ENCODE results near the gene KIF1C. TPM values are rescaled to one million over a fixed set of nuclear protein-coding genes. Genes with fewer than 3 reads are reported as not detected.

The KIF1C gene
- 0.38 TPM in 1 of 2 replicates, not detected in the other for polyA plus RNA-seq

GRCh38 chr17:4997302-4998026, at the start of gene KIF1C, which contains the start of gene INCA1:
Gene KIF1C, plus strand, starts transcription at chr17:4997950. Its CDS starts 2,297 bp downstream, at chr17:5000247.
Gene INCA1, minus strand, starts transcription at chr17:4997522. Its CDS starts 3,085 bp downstream, at chr17:4994437.

GRCh38 chr17:4948166-4948930, 49.4 kb upstream of the KIF1C start, which contains the start of gene PFN1:
Gene PFN1, minus strand, starts transcription at chr17:4948530. Its CDS starts 136 bp downstream, at chr17:4948394.

GRCh38 chr17:4950746-4951204, 47.0 kb upstream of the KIF1C start, which contains the start of gene ENO3:
Gene ENO3, plus strand, starts transcription at chr17:4951119. Its CDS starts 711 bp downstream, at chr17:4951830.

GRCh38 chr17:4967539-4968485, 29.9 kb upstream of the KIF1C start, which contains the start of gene SPAG7:
Gene SPAG7, minus strand, starts transcription at chr17:4967817. Its CDS starts 13 bp downstream, at chr17:4967804.

GRCh38 chr17:4986951-4987766, 10.6 kb upstream of the KIF1C start, which contains the start of gene CAMTA2:
Gene CAMTA2, minus strand, starts transcription at chr17:4987675. Its CDS starts 1,453 bp downstream, at chr17:4986222.

GRCh38 chr17:5035315-5035714, 37.6 kb downstream of the KIF1C start, which contains the start of gene SLC52A1:
Gene SLC52A1, minus strand, starts transcription at chr17:5035426. Its CDS starts 820 bp downstream, at chr17:5034606.

Other genes starting within 250 kb of the KIF1C start
- not detected in 2 replicates for gene TM4SF5, start 226.1 kb upstream of the KIF1C start, polyA plus RNA-seq
- gene VMO1, start 211.6 kb upstream of the KIF1C start, polyA plus RNA-seq = not detected in 2 replicates
- not detected in 2 replicates for gene GLTPD2, start 209.0 kb upstream of the KIF1C start, polyA plus RNA-seq
- 377 and 424 TPM in 2 replicates for gene PSMB6, start 201.8 kb upstream of the KIF1C start, polyA plus RNA-seq
- 1.2 and 1.6 TPM in 2 replicates for gene PLD2, start 190.8 kb upstream of the KIF1C start, polyA plus RNA-seq
- 9.8 and 11.1 TPM in 2 replicates for gene MINK1, start 164.6 kb upstream of the KIF1C start, polyA plus RNA-seq
- gene C17orf107, start 98.4 kb upstream of the KIF1C start, polyA plus RNA-seq = 0.75 TPM in 1 of 2 replicates, not detected in the other
- not detected in 2 replicates for gene CHRNE, start 94.9 kb upstream of the KIF1C start, polyA plus RNA-seq
- gene GP1BA, start 65.7 kb upstream of the KIF1C start, polyA plus RNA-seq = 0.31 and 0.38 TPM in 2 replicates
- gene SLC25A11, start 57.9 kb upstream of the KIF1C start, polyA plus RNA-seq = 27.6 and 40.9 TPM in 2 replicates
- 37.3 and 38.4 TPM in 2 replicates for gene RNF167, start 57.7 kb upstream of the KIF1C start, polyA plus RNA-seq
- 35.7 and 55.5 TPM in 2 replicates for gene PFN1, start 49.4 kb upstream of the KIF1C start, polyA plus RNA-seq
- 2.1 and 2.4 TPM in 2 replicates for gene ENO3, start 46.8 kb upstream of the KIF1C start, polyA plus RNA-seq
- gene SPAG7, start 30.1 kb upstream of the KIF1C start, polyA plus RNA-seq = 44.8 and 73.7 TPM in 2 replicates
- gene CAMTA2, start 10.3 kb upstream of the KIF1C start, polyA plus RNA-seq = 1.0 and 8.4 TPM in 2 replicates
- 2.1 and 2.5 TPM in 2 replicates for gene INCA1, start 428 bp upstream of the KIF1C start, polyA plus RNA-seq
- gene SLC52A1, start 37.5 kb downstream of the KIF1C start, polyA plus RNA-seq = not detected in 2 replicates
- gene ZFP3, start 80.5 kb downstream of the KIF1C start, polyA plus RNA-seq = 2.5 and 3.4 TPM in 2 replicates
- gene ZNF232, start 113.9 kb downstream of the KIF1C start, polyA plus RNA-seq = 1.7 TPM in 1 of 2 replicates, not detected in the other
- gene USP6, start 118.1 kb downstream of the KIF1C start, polyA plus RNA-seq = 1.7 and 2.3 TPM in 2 replicates
- 1.7 and 2.5 TPM in 2 replicates for gene ZNF594, start 193.9 kb downstream of the KIF1C start, polyA plus RNA-seq
- gene SCIMP, start 236.9 kb downstream of the KIF1C start, polyA plus RNA-seq = not detected in 2 replicates